ENCODE results near the gene MSI1.

GRCh38 chr12:120373683-120374082, 4.7 kb upstream of the MSI1 start:
- TF ChIP-seq CTCF (IDR thresholded peaks at IDR 0.05) (no peak), POLR2A (IDR thresholded peaks at IDR 0.05; ENCODE audit: low read depth) (no peak)

All from esophagus muscularis mucosa (tissue), 3 donors.